Erythroblast (primary cell): ENCODE data around the gene ZNF408.

Experiments used
- GATA1 ChIP-seq: IDR thresholded peaks from 2 replicates; pipeline ENCODE4 v1.6.1; 2011; ENCODE audit warnings: low read depth, mild to moderate bottlenecking, control low read depth, low read length, moderate library complexity
- POLR2A ChIP-seq: IDR thresholded peaks from 2 replicates; pipeline ENCODE4 v1.6.1; 2011; ENCODE audit warnings: mild to moderate bottlenecking, low read length

DNA sequence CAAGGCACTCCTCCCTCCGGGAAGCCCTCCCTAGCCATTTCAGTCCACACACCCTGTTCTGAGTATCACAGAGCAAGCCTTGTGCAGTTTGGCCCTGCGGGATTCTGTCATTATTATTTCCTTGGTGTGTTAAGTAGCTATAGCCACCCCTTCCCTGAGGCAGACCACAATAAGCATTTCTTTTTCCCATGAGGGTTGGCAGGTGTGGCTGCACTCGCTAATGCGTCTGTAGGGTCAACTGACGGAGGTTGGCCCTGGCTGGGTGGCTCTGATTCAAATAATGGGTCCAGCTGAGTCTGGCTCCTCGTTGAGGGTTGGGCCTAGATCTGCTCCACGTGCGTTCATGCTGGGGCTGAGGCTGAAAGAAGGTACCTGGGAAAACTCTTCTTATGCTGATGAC is 23.3 kb downstream of the ZNF408 start:
- no peak for TF ChIP-seq POLR2A
- no peak for TF ChIP-seq GATA1
